T-helper 2 cell (primary cell): ENCODE results near the gene FCAMR.
A peak's percentile ranks its signal among the peaks of the same experiment; 100 is the strongest.

Experiments used
- DNase-seq, 5 experiments: peaks; one replicate each; pipeline versions ENCODE4 v3.0.0 to v3.0.0-alpha.2; 2012 to 2022
- total RNA-seq, 2 donors: gene quantifications; one replicate each; lab custom pipeline; 2026; lab: John Stamatoyannopoulos, UW

The FCAMR gene, protein sequence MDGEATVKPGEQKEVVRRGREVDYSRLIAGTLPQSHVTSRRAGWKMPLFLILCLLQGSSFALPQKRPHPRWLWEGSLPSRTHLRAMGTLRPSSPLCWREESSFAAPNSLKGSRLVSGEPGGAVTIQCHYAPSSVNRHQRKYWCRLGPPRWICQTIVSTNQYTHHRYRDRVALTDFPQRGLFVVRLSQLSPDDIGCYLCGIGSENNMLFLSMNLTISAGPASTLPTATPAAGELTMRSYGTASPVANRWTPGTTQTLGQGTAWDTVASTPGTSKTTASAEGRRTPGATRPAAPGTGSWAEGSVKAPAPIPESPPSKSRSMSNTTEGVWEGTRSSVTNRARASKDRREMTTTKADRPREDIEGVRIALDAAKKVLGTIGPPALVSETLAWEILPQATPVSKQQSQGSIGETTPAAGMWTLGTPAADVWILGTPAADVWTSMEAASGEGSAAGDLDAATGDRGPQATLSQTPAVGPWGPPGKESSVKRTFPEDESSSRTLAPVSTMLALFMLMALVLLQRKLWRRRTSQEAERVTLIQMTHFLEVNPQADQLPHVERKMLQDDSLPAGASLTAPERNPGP
- total RNA-seq, result 0 reads per million in 2 donors

DNA sequence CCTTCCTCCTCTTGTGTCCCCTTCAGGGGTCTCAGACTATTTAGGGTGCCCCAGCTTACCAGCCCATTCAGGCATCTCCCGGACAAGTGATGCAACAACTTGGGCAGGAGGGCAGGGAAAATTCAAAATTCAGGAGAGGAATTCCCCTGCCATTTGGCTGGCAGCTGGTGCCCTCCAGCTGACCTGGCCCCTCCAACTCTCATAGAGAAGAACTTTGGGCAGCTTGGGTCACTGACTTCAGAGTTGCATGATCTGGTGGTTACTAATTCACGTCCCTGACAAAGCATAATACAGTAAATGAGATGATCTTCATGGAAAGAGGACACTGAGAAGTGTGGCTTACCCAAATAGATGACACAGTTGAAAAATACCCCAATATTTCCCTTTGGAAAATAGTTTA, at the start of gene FCAMR:
Gene FCAMR, minus strand, starts transcription at position 15 of the 400 bp plus-strand sequence. CDS start 335 bp downstream, outside the sequence.
- no peak for DNase-seq

DNA sequence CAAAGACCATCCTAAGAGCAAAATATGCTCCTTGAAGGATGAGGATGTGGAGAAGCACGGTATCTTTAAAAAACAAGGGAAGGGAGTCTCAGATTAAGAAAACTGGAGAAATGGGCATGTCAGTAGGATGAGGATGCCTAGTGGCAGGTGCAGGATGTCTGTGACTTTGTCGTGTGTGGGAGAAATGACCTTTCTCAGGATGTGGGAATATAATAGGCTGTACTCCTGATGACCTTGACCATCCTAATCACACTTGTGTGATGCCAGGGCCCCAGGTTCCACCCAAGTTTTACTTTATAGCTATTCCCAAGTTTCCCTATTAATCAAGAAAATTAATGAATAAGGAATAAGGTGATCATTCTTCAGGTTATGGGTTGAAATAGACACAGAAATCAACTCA, 49.4 kb upstream of the FCAMR start:
- no peak for DNase-seq

DNA sequence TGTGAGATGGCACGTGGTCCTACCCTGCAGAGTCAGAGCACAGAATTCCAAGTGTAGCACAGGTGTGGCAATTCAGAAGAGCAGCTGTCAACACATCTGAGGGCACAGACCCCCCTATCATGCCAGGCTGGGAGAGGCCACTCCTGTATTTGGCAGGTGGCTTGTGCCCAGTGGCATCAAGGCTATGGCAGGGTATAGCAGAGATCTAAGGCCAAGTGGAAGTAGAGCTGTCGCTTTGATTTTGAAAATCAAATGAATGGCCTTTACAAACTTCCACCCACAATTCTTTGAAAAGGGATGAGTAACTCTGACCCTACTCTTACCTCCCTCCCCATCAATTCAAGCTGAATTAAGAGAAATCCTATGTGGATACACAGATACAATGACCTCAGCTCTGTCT, 48.9 kb upstream of the FCAMR start:
- no peak for DNase-seq

DNA sequence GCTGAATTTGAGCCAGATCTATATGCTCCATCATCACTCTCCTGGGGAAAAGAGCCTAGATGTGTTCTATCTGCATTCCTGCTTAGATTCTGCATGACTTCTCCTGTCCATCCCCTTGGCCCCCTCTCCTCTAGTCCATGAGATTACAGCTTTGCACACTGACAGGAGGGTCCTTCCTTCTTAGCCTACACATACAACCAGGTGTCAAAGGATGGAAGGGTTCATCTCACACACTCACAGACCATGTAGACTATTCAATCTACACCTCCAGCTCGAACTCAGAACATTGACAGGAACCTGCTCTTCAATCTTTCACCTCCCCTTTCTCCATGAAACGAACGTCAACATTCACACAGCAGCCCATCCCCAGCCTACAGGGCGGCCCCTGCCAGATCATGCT, 48.4 kb upstream of the FCAMR start:
- DNase-seq, result no peak

DNA sequence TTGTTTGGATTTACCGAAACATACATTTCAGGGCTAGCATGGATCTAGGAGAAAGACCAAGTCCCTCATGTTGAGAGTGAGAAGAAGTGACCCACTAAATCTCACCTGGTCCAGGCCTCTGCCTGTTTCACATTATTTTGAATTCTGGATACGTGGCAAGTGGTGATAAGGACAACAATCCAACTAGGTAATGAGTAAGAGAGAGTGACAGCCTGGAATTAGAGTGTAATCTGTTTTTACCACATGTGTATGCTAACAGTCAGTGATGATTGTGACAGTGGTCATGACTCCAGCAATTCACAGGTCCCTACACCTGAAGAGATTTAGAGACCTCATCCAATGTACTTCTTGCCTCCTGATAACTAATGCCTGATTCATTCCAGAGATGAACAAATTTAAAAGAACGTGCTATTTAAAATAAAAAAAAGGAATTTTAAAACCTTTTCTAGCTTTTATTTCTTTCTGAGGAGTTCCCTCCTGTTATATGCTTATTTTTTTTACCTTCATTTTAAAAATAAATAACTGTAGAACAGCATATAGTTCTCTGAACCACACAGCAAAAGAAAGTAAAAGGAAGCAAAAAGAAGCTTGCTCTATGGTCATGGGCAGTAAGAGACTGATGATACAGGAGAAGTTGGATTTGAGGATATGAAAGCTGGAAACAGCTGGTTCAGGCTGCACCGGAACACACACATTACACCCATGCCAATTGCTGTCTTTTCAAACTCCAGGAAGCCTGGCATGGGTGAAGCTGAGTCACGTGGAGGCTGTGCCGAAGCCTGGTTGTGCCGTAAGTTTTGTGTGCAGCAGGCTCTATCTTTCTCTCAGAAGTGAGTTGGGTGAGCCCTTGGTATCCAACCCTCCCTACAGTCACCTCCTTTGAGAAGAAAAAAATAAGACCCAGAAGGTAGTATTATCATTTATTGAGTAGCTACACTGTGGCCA, 47.6 kb upstream of the FCAMR start:
- no peak for DNase-seq

DNA sequence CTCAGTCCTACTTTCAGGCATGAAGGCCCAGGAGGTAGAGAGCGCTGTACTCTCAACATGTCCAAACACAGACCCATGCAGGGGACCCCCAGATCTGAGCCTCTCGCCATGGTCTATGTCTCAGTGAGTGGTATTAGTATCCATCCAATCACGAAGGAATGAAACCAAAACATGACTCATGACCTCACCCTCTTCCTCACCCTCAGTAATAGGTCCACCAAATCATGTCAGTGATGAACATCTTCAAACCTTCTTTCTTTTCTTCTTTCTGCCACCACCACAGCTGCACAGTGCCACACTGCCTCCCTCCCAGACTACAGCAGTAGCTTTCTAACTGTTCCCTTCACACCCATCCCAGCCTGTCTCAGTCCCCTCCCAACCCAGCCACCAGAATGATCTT, 45.5 kb upstream of the FCAMR start:
- no peak for DNase-seq

DNA sequence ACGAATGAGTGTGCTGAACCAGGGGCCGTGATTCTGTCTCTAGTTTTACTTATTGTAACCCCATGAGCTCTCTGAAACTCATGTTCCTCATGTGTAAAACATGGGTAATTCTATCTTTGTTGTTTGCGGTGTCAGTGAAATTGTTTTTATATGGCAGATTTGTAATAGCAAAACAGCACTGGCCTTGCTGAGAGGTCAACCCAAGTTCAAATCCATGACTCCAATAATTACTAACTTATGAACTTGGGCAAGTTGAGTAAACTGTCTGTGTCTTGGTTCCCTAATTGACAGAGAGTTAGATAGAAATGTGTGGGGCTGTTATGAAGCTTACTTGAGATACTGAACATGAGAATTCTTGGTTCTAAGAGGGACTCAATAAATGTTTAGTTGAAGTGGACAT, 44.5 kb upstream of the FCAMR start:
- no peak for DNase-seq

DNA sequence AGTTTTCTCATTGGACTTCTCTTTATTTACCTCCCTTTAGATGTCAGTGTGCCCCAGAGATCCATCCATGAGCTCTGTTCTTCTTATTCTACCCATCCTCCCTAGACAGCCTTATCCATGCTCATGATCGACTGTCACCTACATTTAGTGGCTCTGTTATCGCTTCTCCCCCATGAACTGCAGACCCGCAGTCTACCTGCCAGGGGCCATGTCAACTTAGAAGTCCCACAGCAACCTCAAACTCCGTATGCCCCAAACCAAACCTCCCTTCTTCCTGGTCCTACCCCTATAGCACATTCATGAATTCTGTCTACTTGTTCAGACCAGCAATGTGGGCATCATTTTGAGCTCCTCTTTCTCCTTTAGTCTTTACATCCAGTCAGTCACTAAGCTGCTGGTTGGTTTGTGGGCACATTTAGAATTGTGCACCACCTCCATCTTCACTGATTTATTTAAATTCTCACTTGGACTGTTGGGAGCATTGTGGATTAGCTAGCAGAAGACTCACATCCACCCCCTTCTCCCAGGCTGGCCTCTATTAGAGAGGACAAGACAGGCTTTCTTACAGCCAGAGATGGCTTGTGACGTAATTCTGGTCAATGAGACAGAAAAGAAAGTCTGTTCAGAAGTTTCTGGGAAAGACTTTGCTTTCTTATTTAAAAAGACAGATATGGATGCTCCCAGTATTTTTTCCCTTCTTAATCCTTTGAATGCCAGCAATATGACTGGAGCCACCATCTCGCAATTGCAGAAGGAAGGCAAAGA, 43.2 kb upstream of the FCAMR start:
- no peak for DNase-seq

DNA sequence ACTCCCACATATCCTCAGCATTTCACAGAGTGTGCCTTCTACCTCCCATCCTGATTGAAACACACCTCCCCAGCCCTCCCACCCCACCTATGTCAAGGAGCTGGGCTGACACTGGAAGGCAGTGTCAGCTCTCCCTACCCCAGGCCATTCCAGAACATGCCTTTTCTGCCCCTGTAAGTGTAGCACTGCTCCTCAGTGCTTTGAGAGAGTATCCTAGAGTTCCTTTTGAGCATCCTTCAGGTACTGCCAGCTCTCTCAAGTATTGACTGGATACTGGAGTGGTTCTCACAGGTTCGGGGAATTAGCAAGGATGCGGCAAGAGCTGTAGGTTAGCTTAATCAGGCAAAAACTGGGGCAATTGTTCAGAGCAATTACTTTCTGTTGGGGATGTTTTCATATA, 40.5 kb upstream of the FCAMR start:
- no peak for DNase-seq

DNA sequence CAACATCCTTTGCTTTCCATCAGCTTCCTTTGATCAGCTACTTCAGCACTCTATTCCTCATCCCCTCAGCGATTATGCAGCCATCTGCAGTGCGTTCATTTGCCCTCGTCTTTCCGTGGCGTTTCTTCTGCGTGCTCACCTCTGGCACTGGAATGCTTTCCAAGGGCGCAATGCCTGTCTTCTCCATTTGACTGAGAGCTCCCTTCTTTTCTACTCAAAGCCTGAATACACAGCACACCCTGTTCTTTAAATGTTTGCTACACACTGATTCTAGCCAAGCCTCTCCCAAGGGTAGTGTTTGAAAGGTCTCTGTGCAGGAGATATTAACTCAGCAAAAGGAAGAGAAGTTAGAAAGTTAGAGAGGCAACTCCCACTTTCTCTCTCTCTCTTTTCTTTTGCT, 39.7 kb upstream of the FCAMR start:
- DNase-seq, result no peak

DNA sequence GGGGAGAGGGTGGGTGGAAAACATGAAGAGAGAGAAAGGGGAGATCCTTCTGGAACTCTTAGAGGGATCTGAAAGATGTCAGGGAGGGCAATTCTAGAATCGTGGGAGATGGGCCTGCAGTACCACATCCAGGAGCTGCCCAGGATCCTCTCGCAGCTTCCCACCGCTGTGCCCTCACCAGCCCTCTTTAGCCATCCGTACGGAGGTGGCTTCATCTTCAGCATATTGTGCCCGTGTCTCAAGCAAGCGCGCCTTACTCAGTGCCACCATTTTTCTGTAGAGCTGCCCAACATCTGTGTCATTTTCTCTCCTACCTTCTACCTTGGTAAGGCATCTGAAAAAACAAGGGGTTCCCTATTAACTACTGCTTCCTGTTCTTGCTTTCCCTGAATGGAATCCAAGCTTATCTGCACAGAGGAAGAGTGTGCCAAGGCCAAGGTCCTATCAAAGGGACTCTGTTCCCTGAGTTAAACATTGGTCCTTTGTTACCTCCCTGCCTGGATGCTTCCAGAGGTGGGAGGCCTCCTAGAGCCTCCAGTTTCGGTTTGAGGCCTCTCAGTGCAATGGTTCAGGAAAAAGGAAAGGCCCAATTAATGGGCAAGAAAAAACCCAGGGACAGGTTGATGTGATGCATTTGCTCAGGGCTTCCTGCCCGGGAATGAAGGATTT, 39.1 kb upstream of the FCAMR start:
- no peak for DNase-seq

DNA sequence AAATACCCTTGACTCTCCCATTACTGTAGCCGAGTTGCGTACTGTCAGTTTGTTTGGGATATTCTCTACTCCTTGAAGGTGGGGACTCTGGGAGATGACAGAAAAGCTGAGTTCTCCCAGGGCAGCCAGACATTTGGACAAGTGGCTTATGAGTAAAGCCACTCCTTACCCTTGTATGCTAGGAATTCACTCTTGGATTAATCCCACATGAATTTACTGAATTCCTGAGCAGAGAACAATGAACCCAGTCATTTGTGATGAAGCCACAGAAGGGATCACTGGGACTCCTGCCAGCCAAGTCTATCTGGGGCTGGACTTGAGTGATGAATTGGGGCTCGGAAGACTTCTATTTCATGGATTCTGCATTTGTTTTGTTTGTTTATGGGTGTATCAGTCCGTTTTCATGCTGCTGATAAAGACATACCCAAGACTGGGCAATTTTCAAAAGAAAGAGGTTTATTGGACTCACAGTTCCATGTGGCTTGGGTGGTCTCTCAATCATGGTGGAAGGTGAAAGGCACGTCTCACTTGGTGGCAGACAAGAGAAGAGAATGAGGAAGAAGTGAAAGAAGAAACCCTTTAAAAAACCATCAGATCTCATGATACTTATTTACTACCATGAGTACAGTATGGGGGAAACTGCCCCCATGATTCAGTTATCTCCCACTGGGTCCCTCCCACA, 37.2 kb upstream of the FCAMR start:
- no peak for DNase-seq

DNA sequence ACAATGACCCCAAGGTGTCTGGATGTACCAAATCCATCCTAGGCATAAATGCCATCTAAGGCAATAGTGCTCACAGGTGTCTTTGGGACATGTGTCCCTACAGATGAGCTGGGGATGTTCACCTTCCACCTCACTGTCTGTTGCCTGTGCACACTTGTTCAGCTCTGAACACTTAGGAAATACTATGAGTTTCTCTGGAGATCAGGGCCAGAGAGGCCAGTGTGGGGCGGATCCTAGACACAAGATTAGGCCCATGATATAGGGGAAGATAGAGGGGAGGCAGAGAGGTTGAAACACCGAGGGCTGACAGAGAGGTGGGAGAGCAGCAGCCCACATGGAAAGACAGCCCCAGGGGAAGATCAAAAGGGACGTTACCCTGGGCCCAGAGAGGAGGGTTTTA, 36.7 kb upstream of the FCAMR start:
- no peak for DNase-seq

DNA sequence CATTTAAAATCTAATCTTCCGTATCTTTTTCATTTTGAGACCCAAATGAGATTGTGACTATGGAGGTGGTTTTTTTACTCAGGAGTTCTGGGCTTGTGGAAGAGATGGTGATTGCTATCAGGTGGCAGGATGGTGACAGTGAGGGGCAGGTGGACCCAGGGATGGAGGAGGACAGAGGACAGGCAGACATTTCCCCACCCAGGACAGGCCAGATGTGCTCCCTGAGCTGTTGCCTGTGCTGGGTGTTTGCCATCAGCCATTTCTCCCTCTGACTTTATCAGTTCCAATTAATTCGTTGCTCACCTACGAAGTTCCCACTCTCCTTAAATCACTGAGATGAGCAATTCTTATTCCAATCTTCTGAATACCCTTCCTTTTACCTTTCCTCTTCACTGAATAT, 35.8 kb upstream of the FCAMR start:
- no peak for DNase-seq

DNA sequence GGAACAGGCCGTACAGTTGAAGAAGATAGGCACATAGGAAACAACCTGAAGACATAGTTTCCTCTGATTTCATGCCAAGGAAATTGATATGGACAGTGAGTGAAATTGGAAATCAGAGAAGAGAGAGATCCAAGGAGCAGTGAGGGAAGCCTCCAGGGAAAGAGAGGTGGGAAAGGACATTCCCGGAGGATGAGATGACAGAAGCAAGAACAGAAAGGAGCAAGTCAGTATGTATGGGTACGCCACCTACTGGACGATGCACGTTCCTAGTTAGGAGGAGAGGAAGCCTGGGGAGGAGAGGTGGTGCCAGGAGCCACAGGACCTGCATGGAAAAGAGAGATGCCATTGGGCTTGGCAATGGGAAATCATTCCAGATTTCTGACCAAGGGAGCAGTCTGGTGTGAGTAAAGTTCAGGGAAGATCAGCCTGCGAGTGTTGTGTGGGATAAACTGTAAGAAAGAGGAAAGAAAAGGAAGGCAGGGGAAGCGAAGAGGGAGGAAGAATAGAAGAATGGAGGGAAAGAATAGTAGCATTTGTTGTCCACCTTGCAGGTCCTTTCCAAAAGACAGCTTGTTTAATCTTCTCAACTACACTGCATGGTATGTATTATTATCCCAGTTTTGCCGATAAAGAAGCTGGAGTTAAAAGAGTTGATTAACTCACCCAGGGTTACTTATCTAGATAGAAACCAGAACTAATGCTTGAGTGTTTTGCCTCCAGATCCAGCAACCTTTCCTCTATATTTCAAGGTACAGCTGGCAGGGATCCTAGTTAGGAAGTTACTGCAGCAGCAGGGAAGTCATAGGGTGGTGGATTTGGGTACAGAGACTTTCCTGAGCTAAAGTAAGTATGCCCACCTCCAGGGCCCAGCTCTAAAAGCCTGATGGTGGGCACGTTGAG, 34.9 kb upstream of the FCAMR start:
- peak in 2 of 5 experiments; percentile 7 to 36 for DNase-seq

DNA sequence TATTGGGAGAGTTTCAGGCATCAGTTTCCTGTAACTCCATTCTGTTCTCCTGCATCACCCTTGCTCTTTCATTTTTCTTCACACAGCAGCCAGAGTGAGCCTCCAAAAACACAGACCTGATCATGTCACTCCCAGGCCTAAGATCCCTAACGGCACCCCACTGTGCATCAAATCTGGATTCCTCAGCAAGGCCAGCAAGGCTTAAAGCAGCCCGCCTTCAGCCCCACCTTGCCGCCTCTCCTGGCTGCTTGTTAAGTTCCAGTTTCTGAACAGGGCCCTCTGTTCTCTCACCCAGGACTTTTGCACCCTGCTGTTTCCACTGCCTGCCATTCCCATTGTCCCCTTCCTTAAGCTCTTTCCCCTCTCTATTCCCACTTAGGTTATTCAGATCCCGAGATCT, 33.0 kb upstream of the FCAMR start:
- DNase-seq, result no peak

DNA sequence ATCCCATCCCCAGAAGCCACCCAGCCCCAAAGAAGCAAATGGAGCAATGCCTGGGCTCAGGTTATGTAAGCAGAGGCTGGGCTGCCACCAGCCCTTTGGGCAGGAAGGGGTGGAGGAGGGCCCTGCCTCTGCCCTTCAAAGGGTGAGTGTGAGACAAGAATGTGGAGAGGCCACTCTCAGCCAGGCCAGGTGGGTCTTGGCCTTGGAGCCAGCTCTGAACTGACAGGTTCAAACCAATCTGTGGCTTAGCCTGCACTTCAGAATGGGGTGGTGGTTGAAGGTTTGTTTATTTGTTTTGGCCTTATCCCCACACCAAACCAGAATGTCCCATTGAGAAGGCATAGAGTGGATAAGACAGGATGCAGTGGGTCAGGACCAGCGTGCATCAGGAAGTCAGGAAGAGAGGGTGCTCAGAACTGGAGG, 32.5 kb upstream of the FCAMR start:
- no peak for DNase-seq

DNA sequence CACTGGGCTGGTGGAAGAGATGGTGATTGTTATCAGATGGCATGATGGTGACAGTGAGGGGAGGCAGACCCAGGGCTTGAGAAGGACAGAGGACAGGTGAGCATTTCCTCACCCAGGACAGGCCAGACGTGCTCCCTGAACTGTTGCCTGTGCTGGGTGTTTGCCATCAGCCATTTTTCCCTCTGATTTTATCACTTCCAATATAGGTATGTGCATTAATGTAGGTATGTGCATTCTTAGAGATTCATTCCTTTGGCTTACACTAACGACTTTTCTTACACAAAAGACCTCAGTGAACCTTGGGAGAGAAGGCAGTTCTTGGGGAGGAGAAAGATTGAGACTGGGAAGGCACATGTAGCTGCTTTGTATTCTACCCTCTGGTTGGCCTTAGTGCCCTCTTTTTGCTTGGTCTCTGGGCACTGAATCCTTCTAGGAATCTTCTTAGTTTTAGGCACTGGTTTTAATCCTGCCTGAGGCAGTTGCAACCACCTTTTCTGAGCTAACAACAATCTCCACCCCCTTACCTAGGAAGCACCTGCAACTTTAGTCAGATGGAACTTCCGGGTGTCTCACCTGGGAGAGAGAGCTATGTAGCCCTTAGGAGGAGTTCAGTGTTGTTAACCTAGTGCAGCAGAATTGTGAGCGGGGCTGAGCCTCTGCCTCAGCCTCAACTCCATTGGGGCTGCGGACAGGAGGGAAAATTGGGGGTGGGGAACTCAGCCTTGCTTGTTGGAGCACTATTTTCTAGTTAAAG, 31.4 kb upstream of the FCAMR start:
- no peak for DNase-seq

DNA sequence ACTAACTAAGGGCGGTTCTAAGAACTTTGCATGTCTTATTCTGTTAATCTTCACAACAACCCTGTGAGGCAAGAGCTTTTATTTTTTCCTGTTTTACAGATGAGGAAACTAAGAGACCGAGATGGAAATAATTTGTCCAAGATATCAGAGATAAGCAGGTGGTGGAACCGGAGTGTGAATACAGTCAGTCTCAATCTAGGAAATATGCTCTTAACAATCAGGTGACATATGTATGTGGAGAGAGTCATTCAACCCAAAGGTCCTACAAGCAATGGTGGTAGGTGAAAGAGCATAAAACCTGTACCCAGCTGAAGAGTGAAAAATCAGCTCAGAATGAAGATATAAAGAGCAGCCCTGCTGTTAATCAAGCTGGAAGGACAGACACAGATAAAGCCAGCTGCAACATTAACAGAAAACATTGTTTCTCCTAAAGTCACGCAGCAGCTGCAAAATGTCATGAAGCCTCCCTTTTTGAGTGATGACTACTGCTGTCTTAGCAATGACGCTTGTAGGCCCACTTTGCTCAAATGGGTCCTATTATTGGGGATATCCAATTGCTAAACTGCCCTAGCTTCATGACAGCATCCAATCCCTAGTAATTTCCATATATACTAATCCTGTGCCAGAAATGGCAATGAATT, 30.5 kb upstream of the FCAMR start:
- DNase-seq, result no peak
